Activated naive CD8-positive, alpha-beta T cell treated with anti-CD3 and anti-CD28 coated beads, Interleukin-2, amount 10 ng/mL, durations not matched to agents 7 days and 5 days (primary cell): Measurements from ENCODE around the gene IRS2. TPM values are rescaled to one million over a fixed set of nuclear protein-coding genes. Genes with fewer than 3 reads are reported as not detected.

Experiments
- ATAC-seq: fragments of 150-1000 bp; cut with Tn5 transposase; one replicate; pipeline ENCODE4 v1.10.0; 2021; ENCODE audit warnings: low read depth, moderate library complexity
- POLR2A ChIA-PET: fragments of 350-600 bp; sonication (Branson Sonifier 250); formaldehyde crosslinking; loops from one replicate; lab custom pipeline; 2021; ENCODE audit warnings: antibody characterized with exemption; lab: Charles Lee
- DNase-seq: peaks from one replicate; pipeline ENCODE4 v3.0.0; 2021
- H3K27ac Mint-ChIP-seq: one replicate; pipeline ENCODE4 v1.8.0; 2022; ENCODE audit warnings: mild to moderate bottlenecking, mixed read lengths
- H3K27me3 Mint-ChIP-seq: one replicate; pipeline ENCODE4 v1.8.0; 2022; ENCODE audit warnings: mild to moderate bottlenecking, moderate library complexity, mixed read lengths
- H3K36me3 Mint-ChIP-seq: one replicate; pipeline ENCODE4 v1.8.0; 2021; ENCODE audit warnings: mild to moderate bottlenecking, mixed read lengths
- H3K4me1 Mint-ChIP-seq: one replicate; pipeline ENCODE4 v1.8.0; 2021; ENCODE audit warnings: mixed read lengths
- H3K4me3 Mint-ChIP-seq: one replicate; pipeline ENCODE4 v1.8.0; 2022; ENCODE audit warnings: mild to moderate bottlenecking, moderate library complexity, mixed read lengths
- H3K9me3 Mint-ChIP-seq: one replicate; pipeline ENCODE4 v1.8.0; 2021; ENCODE audit warnings: mixed read lengths
- total RNA-seq, 2 experiments: library from RNA; stranded (reverse); gene quantifications; one replicate each; pipeline ENCODE4 v1.2.3, GENCODE V29; 2021

The IRS2 gene
- total RNA-seq, 2 experiments from 2014 or later: 5.3 to 5.5 TPM

- H3K36me3 Mint-ChIP-seq: no peaks in the 10 kb centered on the region
- no peaks in the 10 kb centered on the region for H3K4me1 Mint-ChIP-seq
- no peaks in the 10 kb centered on the region for H3K9me3 Mint-ChIP-seq
- ATAC-seq: no peak
- no peak overlapping the region for H3K4me3 Mint-ChIP-seq
- POLR2A ChIA-PET: no interaction called here
- no peak overlapping the region for H3K27ac Mint-ChIP-seq
- peaks cover 26% of the 10 kb centered on the region for H3K27me3 Mint-ChIP-seq
- DNase-seq: no peak
These were observed 64.3 kb downstream of the IRS2 start for GRCh38 chr13:109722068-109722467.

- POLR2A ChIA-PET: no interaction called here
- DNase-seq (no peak), ATAC-seq (no peak)
- H3K27ac Mint-ChIP-seq: no peak overlapping the region
- H3K36me3 Mint-ChIP-seq: no peaks in the 10 kb centered on the region
- no peaks in the 10 kb centered on the region for H3K9me3 Mint-ChIP-seq
- no peaks in the 10 kb centered on the region for H3K4me1 Mint-ChIP-seq
- no peak overlapping the region for H3K4me3 Mint-ChIP-seq
- peaks cover 25% of the 10 kb centered on the region for H3K27me3 Mint-ChIP-seq
These were observed 65.6 kb downstream of the IRS2 start for GRCh38 chr13:109720758-109721184.

GRCh38 chr13:109719962-109720646 lies 66.3 kb downstream of the IRS2 start:
- Mint-ChIP-seq H3K27me3 (peaks cover 25% of the 10 kb centered on the region), H3K4me3 (no peak overlapping the region), H3K9me3 (no peaks in the 10 kb centered on the region), H3K36me3 (no peaks in the 10 kb centered on the region), H3K27ac (no peak overlapping the region), H3K4me1 (no peaks in the 10 kb centered on the region)
- POLR2A ChIA-PET: no interaction called here
- DNase-seq (no peak), ATAC-seq (no peak)

GRCh38 chr13:109718726-109719125 lies 67.7 kb downstream of the IRS2 start:
- no peaks in the 10 kb centered on the region for H3K9me3 Mint-ChIP-seq
- POLR2A ChIA-PET: no interaction called here
- H3K36me3 Mint-ChIP-seq: no peaks in the 10 kb centered on the region
- no peak overlapping the region for H3K4me3 Mint-ChIP-seq
- ATAC-seq (no peak), DNase-seq (no peak)
- no peak overlapping the region for H3K27ac Mint-ChIP-seq
- H3K4me1 Mint-ChIP-seq: no peaks in the 10 kb centered on the region
- peaks cover 22% of the 10 kb centered on the region for H3K27me3 Mint-ChIP-seq

GRCh38 chr13:109717686-109718085 lies 68.7 kb downstream of the IRS2 start:
- Mint-ChIP-seq H3K4me1 (no peaks in the 10 kb centered on the region), H3K9me3 (no peaks in the 10 kb centered on the region), H3K27ac (no peak overlapping the region), H3K27me3 (peaks cover 22% of the 10 kb centered on the region), H3K36me3 (no peaks in the 10 kb centered on the region), H3K4me3 (no peak overlapping the region)
- ATAC-seq (no peak), DNase-seq (no peak)
- POLR2A ChIA-PET: no interaction called here

GRCh38 chr13:109715902-109716301 lies 70.5 kb downstream of the IRS2 start:
- H3K4me1 Mint-ChIP-seq: no peaks in the 10 kb centered on the region
- peaks cover 20% of the 10 kb centered on the region for H3K27me3 Mint-ChIP-seq
- ATAC-seq: no peak
- no peaks in the 10 kb centered on the region for H3K9me3 Mint-ChIP-seq
- H3K27ac Mint-ChIP-seq: no peak overlapping the region
- H3K36me3 Mint-ChIP-seq: no peaks in the 10 kb centered on the region
- no peak overlapping the region for H3K4me3 Mint-ChIP-seq
- no peak for DNase-seq
- POLR2A ChIA-PET: no interaction called here

- Mint-ChIP-seq H3K9me3 (no peaks in the 10 kb centered on the region), H3K36me3 (no peaks in the 10 kb centered on the region), H3K4me1 (no peaks in the 10 kb centered on the region), H3K27ac (no peak overlapping the region), H3K27me3 (peaks cover 8% of the 10 kb centered on the region), H3K4me3 (no peak overlapping the region)
- ATAC-seq (no peak), DNase-seq (no peak)
- POLR2A ChIA-PET: no interaction called here
These were observed 72.7 kb downstream of the IRS2 start for GRCh38 chr13:109713681-109714080.

- H3K4me1 Mint-ChIP-seq: peaks cover 3% of the 10 kb centered on the region
- peaks cover 3% of the 10 kb centered on the region for H3K27me3 Mint-ChIP-seq
- H3K36me3 Mint-ChIP-seq: no peaks in the 10 kb centered on the region
- DNase-seq: no peak
- no peak overlapping the region for H3K4me3 Mint-ChIP-seq
- no peak overlapping the region for H3K27ac Mint-ChIP-seq
- POLR2A ChIA-PET: no interaction called here
- no peaks in the 10 kb centered on the region for H3K9me3 Mint-ChIP-seq
- ATAC-seq: no peak
These were observed 74.2 kb downstream of the IRS2 start for GRCh38 chr13:109712124-109712722.

- Mint-ChIP-seq H3K27ac (no peak overlapping the region), H3K27me3 (peaks cover 34% of the 10 kb centered on the region), H3K4me3 (no peak overlapping the region), H3K9me3 (no peaks in the 10 kb centered on the region), H3K36me3 (no peaks in the 10 kb centered on the region), H3K4me1 (peaks cover 5% of the 10 kb centered on the region)
- no peak for ATAC-seq
- no peak for DNase-seq
- POLR2A ChIA-PET: no interaction called here
These were observed 78.4 kb downstream of the IRS2 start for GRCh38 chr13:109707742-109708617.

GRCh38 chr13:109707044-109707741 lies 79.2 kb downstream of the IRS2 start:
- Mint-ChIP-seq H3K4me3 (no peak overlapping the region), H3K27me3 (peaks cover 34% of the 10 kb centered on the region), H3K27ac (no peak overlapping the region), H3K36me3 (no peaks in the 10 kb centered on the region), H3K9me3 (no peaks in the 10 kb centered on the region), H3K4me1 (peaks cover 5% of the 10 kb centered on the region)
- ATAC-seq (no peak), DNase-seq (no peak)
- POLR2A ChIA-PET: no interaction called here

GRCh38 chr13:109706015-109706715 lies 80.2 kb downstream of the IRS2 start:
- no peaks in the 10 kb centered on the region for H3K36me3 Mint-ChIP-seq
- H3K4me3 Mint-ChIP-seq: no peak overlapping the region
- H3K4me1 Mint-ChIP-seq: peaks cover 5% of the 10 kb centered on the region

GRCh38 chr13:109704771-109705635 lies 81.4 kb downstream of the IRS2 start:
- Mint-ChIP-seq H3K4me3 (no peak overlapping the region), H3K9me3 (no peaks in the 10 kb centered on the region), H3K27ac (no peak overlapping the region), H3K36me3 (no peaks in the 10 kb centered on the region), H3K4me1 (peaks cover 11% of the 10 kb centered on the region), H3K27me3 (peaks cover 45% of the 10 kb centered on the region)
- POLR2A ChIA-PET: interaction anchor here (0.7 kb wide), 1 partner anchor 42 kb away, joined by 5 read pairs; no protein-coding TSS in a partner anchor
- ATAC-seq: no peak
- DNase-seq: no peak

More at GRCh38 chr13:109706015-109706715, 80.2 kb downstream of the IRS2 start:
- ATAC-seq: no peak
- H3K27me3 Mint-ChIP-seq: peaks cover 39% of the 10 kb centered on the region
- no peak overlapping the region for H3K27ac Mint-ChIP-seq
- no peak for DNase-seq
- no peaks in the 10 kb centered on the region for H3K9me3 Mint-ChIP-seq
- POLR2A ChIA-PET: interaction anchor here (0.7 kb wide), 1 partner anchor 41 kb away, joined by 5 read pairs; no protein-coding TSS in a partner anchor
